Natural killer cell (primary cell): ENCODE results near the gene IL36G. TPM values are rescaled to one million over a fixed set of nuclear protein-coding genes. Genes with fewer than 3 reads are reported as not detected.

Source experiments
- ATAC-seq, 3 donors: fragments of 150-1000 bp in 2 of 3; fragments of 200-7000 bp in 1 of 3; cut with Tn5 transposase; 1 replicate in 1 of 3; 2 replicates in 2 of 3; pipeline ENCODE4 v1.10.0; 2021; ENCODE audit warnings: mild to moderate bottlenecking in 2 of 3, moderate library complexity in 2 of 3
- DNase-seq, 2 donors: peaks; one replicate each; pipeline versions ENCODE4 v3.0.0 to v3.0.0-alpha.2; 2013 to 2021; ENCODE audit warnings: mixed read lengths in 1 of 2
- H3K27ac ChIP-seq: one replicate; pipeline ENCODE4 v1.5.1; 2013; ENCODE audit warnings: mild to moderate bottlenecking, low read length
- H3K27me3 ChIP-seq: one replicate; pipeline ENCODE4 v1.6.1; 2013; ENCODE audit warnings: low read length; ENCODE audit not compliant: control insufficient read depth, insufficient read depth
- H3K36me3 ChIP-seq: one replicate; pipeline ENCODE4 v1.6.1; 2013; ENCODE audit warnings: low read length; ENCODE audit not compliant: control insufficient read depth, insufficient read depth
- H3K4me1 ChIP-seq: one replicate; pipeline ENCODE4 v1.6.1; 2013; ENCODE audit warnings: low read length; ENCODE audit not compliant: control insufficient read depth, insufficient read depth
- H3K4me3 ChIP-seq: one replicate; pipeline ENCODE4 v1.5.1; 2013; ENCODE audit warnings: low read length
- H3K9me3 ChIP-seq: one replicate; pipeline ENCODE4 v1.6.1; 2013; ENCODE audit warnings: low read length; ENCODE audit not compliant: control insufficient read depth, insufficient read depth
- H3K27ac Mint-ChIP-seq, 2 donors: one replicate each; pipeline ENCODE4 v1.8.0; 2022; ENCODE audit warnings: mild to moderate bottlenecking in 2 of 2, mixed read lengths in 2 of 2, moderate library complexity in 1 of 2
- H3K27me3 Mint-ChIP-seq, 2 donors: one replicate each; pipeline ENCODE4 v1.8.0; 2022; ENCODE audit warnings: low read depth in 2 of 2, mixed read lengths in 2 of 2
- H3K36me3 Mint-ChIP-seq: one replicate; pipeline ENCODE4 v1.8.0; 2022; ENCODE audit warnings: mixed read lengths
- H3K4me1 Mint-ChIP-seq, 2 donors: one replicate each; pipeline ENCODE4 v1.8.0; 2022; ENCODE audit warnings: mixed read lengths in 2 of 2
- H3K4me3 Mint-ChIP-seq: one replicate; pipeline ENCODE4 v1.8.0; 2022; ENCODE audit warnings: mild to moderate bottlenecking, moderate library complexity, mixed read lengths
- H3K9me3 Mint-ChIP-seq, 2 donors: one replicate each; pipeline ENCODE4 v1.8.0; 2022; ENCODE audit warnings: mixed read lengths in 2 of 2
- WGBS: methylation state at CpG from one replicate; pipeline ENCODE4 v1.1.7; 2013; ENCODE audit warnings: missing lambda C conversion rate; ENCODE audit not compliant: insufficient coverage; 5-methylcytosine and 5-hydroxymethylcytosine counted together
- intact Hi-C: fragments of 100-400 bp; cut with micrococcal nuclease; formaldehyde crosslinking; loops from one replicate; pipeline ENCODE4 v1.14.2; 2022
- total RNA-seq, 4 donors: library from RNA; stranded (reverse); fragments of 120-200 nt in 1 of 4; gene quantifications; one replicate each; pipeline versions ENCODE4 v1.2.3 to v1.2.4, GENCODE V29; 2013 to 2022
- TF ChIP-seq, protein P1 (sequence below): fragments of 200-600 bp; IDR thresholded peaks from one replicate; pipeline ENCODE4 v1.8.0; 2022; ENCODE audit warnings: antibody characterized with exemption

Gene IL36G
- total RNA-seq, 3 donors from 2014 or later (not counting 1 experiment from before 2014, with no cell fraction given): not detected

DNA sequence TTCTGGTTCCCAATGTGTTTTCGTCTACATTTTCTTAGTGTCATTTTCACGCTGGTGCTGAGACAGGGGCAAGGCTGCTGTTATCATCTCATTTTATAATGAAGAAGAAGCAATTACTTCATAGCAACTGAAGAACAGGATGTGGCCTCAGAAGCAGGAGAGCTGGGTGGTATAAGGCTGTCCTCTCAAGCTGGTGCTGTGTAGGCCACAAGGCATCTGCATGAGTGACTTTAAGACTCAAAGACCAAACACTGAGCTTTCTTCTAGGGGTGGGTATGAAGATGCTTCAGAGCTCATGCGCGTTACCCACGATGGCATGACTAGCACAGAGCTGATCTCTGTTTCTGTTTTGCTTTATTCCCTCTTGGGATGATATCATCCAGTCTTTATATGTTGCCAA is 7.3 kb downstream of the IL36G start:
- Mint-ChIP-seq H3K27me3 (no peaks in the 10 kb centered on the region), H3K4me3 (no peak overlapping the region)
- peak in 1 of 2 donors; percentile 65 for DNase-seq

DNA sequence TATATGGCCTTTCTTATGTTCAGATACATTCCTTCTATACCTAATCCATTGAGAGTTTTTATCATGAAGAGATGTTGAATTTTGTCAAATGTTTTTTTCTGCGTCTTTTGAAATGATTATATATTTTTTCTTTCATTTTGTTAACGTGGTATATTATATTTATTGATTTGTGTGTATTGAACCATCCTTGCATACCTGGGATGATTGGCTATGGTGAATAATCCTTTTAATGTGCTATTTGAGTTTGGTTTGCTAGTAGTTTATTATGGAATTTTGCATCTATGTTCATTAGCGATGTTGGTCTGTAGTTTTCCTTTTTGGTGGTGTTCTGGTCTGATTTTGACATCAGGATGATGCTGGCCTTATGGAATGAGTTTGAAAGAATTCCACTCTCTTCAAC is 11.8 kb downstream of the IL36G start:
- ATAC-seq (no peak), DNase-seq (no peak)
- TF ChIP-seq, protein P1, sequence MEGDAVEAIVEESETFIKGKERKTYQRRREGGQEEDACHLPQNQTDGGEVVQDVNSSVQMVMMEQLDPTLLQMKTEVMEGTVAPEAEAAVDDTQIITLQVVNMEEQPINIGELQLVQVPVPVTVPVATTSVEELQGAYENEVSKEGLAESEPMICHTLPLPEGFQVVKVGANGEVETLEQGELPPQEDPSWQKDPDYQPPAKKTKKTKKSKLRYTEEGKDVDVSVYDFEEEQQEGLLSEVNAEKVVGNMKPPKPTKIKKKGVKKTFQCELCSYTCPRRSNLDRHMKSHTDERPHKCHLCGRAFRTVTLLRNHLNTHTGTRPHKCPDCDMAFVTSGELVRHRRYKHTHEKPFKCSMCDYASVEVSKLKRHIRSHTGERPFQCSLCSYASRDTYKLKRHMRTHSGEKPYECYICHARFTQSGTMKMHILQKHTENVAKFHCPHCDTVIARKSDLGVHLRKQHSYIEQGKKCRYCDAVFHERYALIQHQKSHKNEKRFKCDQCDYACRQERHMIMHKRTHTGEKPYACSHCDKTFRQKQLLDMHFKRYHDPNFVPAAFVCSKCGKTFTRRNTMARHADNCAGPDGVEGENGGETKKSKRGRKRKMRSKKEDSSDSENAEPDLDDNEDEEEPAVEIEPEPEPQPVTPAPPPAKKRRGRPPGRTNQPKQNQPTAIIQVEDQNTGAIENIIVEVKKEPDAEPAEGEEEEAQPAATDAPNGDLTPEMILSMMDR: no peak
- Histone ChIP-seq H3K4me1 (no peaks in the 10 kb centered on the region), H3K9me3 (no peaks in the 10 kb centered on the region), H3K27ac (no peak overlapping the region), H3K36me3 (no peaks in the 10 kb centered on the region), H3K4me3 (no peak overlapping the region), H3K27me3 (peaks cover 2% of the 10 kb centered on the region)
- H3K9me3 Mint-ChIP-seq: peaks cover 6% of the 10 kb centered on the region in 2 donors
- H3K4me1 Mint-ChIP-seq: peaks cover 6 to 15% of the 10 kb centered on the region in 2 donors
- peaks cover 9% of the 10 kb centered on the region for H3K36me3 Mint-ChIP-seq
- 79% methylated on average over 2 of the region's 3 CpGs for WGBS
- H3K4me3 Mint-ChIP-seq: no peak overlapping the region
- no peak overlapping the region for H3K27ac Mint-ChIP-seq
- intact Hi-C loops: no loop called here
- H3K27me3 Mint-ChIP-seq: peaks cover 9 to 12% of the 10 kb centered on the region in 2 donors

More for the DNA sequence above, 7.3 kb downstream of the IL36G start:
- no peak overlapping the region for H3K27ac ChIP-seq
- intact Hi-C loops: no loop called here
- Mint-ChIP-seq H3K9me3 (peaks cover 0 to 2% of the 10 kb centered on the region in 2 donors), H3K27ac (peak overlapping the region; percentile 45 to 75), H3K4me1 (peaks cover 12 to 23% of the 10 kb centered on the region in 2 donors), H3K36me3 (no peaks in the 10 kb centered on the region)
- 45% methylated on average over 5 of the region's 5 CpGs for WGBS
- no peaks in the 10 kb centered on the region for H3K36me3 ChIP-seq
- no peak overlapping the region for H3K4me3 ChIP-seq
- peak; percentile 88 to 92 (median 88) for ATAC-seq
- no peaks in the 10 kb centered on the region for H3K9me3 ChIP-seq
- no peaks in the 10 kb centered on the region for H3K27me3 ChIP-seq
- TF ChIP-seq, protein P1: no peak
- H3K4me1 ChIP-seq: no peaks in the 10 kb centered on the region

DNA sequence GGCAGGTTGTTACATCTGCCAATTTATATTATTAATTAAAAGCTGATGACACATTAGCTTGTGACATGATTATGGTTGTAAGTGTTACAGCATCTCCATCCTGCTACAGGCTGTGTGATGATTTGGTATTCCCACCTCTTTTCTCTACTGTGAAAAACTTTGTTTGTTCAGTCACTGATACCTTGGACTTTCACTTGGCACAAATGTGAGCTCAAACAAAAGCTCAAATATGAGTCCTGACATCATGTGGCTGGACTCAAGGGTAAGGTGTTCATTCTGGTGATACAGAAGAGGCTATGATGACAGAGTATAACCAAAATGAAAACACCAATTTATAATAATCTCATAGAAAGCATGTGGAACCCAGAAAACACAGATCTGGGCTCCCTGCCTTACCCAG is 16.0 kb downstream of the IL36G start:
- H3K27ac Mint-ChIP-seq: no peak overlapping the region
- peaks cover 10% of the 10 kb centered on the region for H3K4me1 ChIP-seq
- ATAC-seq (no peak), DNase-seq (no peak)
- H3K9me3 Mint-ChIP-seq: peaks cover 6 to 8% of the 10 kb centered on the region in 2 donors
- peaks cover 0 to 6% of the 10 kb centered on the region in 2 donors for H3K4me1 Mint-ChIP-seq
- peaks cover 2% of the 10 kb centered on the region for H3K27me3 ChIP-seq
- no peak overlapping the region for H3K4me3 Mint-ChIP-seq
- no peak overlapping the region for H3K4me3 ChIP-seq
- H3K9me3 ChIP-seq: no peaks in the 10 kb centered on the region
- peaks cover 12 to 19% of the 10 kb centered on the region in 2 donors for H3K27me3 Mint-ChIP-seq
- H3K27ac ChIP-seq: no peak overlapping the region
- H3K36me3 ChIP-seq: no peaks in the 10 kb centered on the region
- TF ChIP-seq, protein P1: no peak
- intact Hi-C loops: no loop called here
- peaks cover 9% of the 10 kb centered on the region for H3K36me3 Mint-ChIP-seq

DNA sequence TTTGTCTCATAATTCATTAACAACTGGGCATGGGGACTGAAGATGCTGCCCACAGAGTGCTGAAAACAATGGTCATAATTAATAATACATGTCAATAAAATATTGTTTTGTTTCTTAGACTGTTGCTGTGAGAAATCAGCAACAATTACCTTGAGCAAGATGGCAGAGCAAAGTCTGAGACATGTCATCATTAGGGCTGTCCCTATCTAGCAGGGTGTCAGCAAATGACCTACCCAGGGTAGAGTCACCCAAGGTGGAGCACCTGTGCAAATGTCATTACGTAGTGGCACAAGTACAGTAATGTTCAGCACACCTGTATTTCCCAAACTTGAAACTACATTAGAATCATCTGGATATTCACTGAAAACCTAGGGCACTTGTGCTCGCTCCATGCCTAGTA is 16.8 kb downstream of the IL36G start:
- H3K36me3 Mint-ChIP-seq: peaks cover 13% of the 10 kb centered on the region
- intact Hi-C loops: no loop called here
- Histone ChIP-seq H3K27ac (no peak overlapping the region), H3K27me3 (peaks cover 2% of the 10 kb centered on the region), H3K9me3 (peaks cover under 1% of the 10 kb centered on the region), H3K4me3 (no peak overlapping the region), H3K36me3 (no peaks in the 10 kb centered on the region), H3K4me1 (peaks cover 10% of the 10 kb centered on the region)
- H3K4me1 Mint-ChIP-seq: peaks cover 0 to 6% of the 10 kb centered on the region in 2 donors
- TF ChIP-seq, protein P1: no peak
- H3K4me3 Mint-ChIP-seq: no peak overlapping the region
- DNase-seq (no peak), ATAC-seq (no peak)
- peaks cover 12 to 23% of the 10 kb centered on the region in 2 donors for H3K27me3 Mint-ChIP-seq
- H3K27ac Mint-ChIP-seq: no peak overlapping the region
- peaks cover 6 to 10% of the 10 kb centered on the region in 2 donors for H3K9me3 Mint-ChIP-seq
- 82% methylated on average over 1 of the region's 2 CpGs for WGBS
